ENCODE measurements around the gene CEP128. TPM values are rescaled to one million over a fixed set of nuclear protein-coding genes. Genes with fewer than 3 reads are reported as not detected.

Gene CEP128
- total and polyA plus RNA-seq, 4 donors: 3.2 to 15.7 (median 5.4) TPM

DNA sequence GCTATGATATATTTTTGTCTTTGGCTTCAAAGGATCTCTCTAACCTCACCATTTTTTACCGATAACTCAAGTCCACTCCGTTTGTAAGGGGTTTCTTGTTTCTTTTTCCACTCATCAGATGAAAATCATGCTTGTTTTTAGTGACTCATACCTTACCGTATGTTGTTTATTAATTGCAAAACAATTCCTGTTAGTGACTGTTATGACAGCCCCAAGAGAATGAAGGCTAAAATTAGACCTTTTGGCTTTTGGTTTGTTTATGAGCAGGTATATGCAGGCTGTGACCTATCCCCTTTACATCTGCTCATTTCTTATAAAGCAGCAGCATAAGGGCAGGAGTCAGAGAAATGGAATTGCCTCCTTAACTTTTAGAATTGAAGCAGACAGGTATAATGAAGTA is 319.8 kb downstream of the CEP128 start:
- no peak for DNase-seq (ENCODE audit: low read depth in 4 of 6, low spot score in 6 of 6)
- no peaks in the 10 kb centered on the region for H3K36me3 ChIP-seq (ENCODE audit: control insufficient read depth, insufficient read depth, low read length)
- no peaks in the 10 kb centered on the region for H3K27me3 ChIP-seq (ENCODE audit: control insufficient read depth, insufficient read depth, low read length)
- H3K4me3 ChIP-seq (ENCODE audit: low read depth, low read length): no peak overlapping the region
- WGBS (ENCODE audit: insufficient coverage): no CpG with 5 or more reads among the region's 3 CpGs
- H3K27ac ChIP-seq (ENCODE audit: low read depth, low read length): no peak overlapping the region
- peaks cover 3% of the 10 kb centered on the region for H3K9me3 ChIP-seq (ENCODE audit: control insufficient read depth, insufficient read depth, low read length)
- no peaks in the 10 kb centered on the region for H3K4me1 ChIP-seq (ENCODE audit: control insufficient read depth, insufficient read depth, low read length)

DNA sequence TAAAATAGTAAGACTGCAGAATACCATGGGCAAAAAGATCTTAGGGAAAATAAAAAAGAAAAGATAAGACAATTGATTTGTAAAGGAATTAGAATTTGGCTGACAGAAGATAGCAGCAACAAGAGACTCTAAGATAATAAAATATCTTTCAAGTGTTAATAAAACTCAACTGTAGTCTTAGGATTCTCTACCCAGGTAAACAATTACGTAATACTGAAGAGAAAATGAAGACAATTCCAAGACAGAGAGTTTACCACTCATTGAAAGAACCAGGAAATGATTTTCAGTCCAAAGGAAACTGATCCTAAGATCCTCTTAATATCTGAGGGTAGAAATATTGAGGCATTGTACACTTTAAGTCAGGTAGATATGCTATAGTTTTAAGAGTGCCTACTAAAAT is 321.1 kb downstream of the CEP128 start:
- Histone ChIP-seq H3K9me3 (ENCODE audit: control insufficient read depth, insufficient read depth, low read length) (peaks cover 3% of the 10 kb centered on the region), H3K27me3 (ENCODE audit: control insufficient read depth, insufficient read depth, low read length) (no peaks in the 10 kb centered on the region), H3K4me3 (ENCODE audit: low read depth, low read length) (no peak overlapping the region), H3K27ac (ENCODE audit: low read depth, low read length) (no peak overlapping the region), H3K36me3 (ENCODE audit: control insufficient read depth, insufficient read depth, low read length) (no peaks in the 10 kb centered on the region), H3K4me1 (ENCODE audit: control insufficient read depth, insufficient read depth, low read length) (no peaks in the 10 kb centered on the region)
- DNase-seq (ENCODE audit: low read depth in 4 of 6, low spot score in 6 of 6): no peak
- WGBS (ENCODE audit: insufficient coverage): no CpG with 5 or more reads among the region's 1 CpG

DNA sequence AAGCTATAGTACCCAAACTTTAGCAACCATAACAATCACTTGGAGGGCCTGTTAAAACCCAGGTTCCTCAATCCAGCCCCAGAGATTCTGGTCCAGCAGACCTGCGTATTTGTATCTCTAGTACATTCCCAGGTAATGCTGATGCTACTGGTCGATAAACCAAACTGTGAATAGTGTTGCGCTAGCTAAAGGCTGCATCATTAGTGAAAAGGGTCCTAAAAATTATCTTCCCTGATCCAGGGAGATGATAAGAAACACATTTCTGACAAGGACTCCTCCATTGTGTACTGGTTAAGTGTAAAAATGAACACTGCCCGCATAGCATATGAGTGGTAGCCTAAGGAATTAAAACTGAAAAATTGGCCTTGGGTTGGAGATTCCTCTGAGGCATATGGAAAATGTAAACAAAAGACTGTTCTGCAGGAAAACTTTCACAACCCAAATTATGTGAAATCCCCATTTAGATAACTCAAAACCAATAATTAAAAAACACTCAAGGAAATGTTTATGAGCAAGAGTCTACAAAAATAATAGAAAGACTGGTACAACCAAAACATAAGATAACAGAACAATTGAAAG is 322.7 kb downstream of the CEP128 start:
- Histone ChIP-seq H3K4me1 (ENCODE audit: control insufficient read depth, insufficient read depth, low read length) (no peaks in the 10 kb centered on the region), H3K27me3 (ENCODE audit: control insufficient read depth, insufficient read depth, low read length) (no peaks in the 10 kb centered on the region), H3K36me3 (ENCODE audit: control insufficient read depth, insufficient read depth, low read length) (no peaks in the 10 kb centered on the region), H3K27ac (ENCODE audit: low read depth, low read length) (no peak overlapping the region), H3K9me3 (ENCODE audit: control insufficient read depth, insufficient read depth, low read length) (peaks cover under 1% of the 10 kb centered on the region), H3K4me3 (ENCODE audit: low read depth, low read length) (no peak overlapping the region)
- WGBS (ENCODE audit: insufficient coverage): 93% methylated on average over 2 of the region's 4 CpGs
- DNase-seq (ENCODE audit: low read depth in 4 of 6, low spot score in 6 of 6): no peak

DNA sequence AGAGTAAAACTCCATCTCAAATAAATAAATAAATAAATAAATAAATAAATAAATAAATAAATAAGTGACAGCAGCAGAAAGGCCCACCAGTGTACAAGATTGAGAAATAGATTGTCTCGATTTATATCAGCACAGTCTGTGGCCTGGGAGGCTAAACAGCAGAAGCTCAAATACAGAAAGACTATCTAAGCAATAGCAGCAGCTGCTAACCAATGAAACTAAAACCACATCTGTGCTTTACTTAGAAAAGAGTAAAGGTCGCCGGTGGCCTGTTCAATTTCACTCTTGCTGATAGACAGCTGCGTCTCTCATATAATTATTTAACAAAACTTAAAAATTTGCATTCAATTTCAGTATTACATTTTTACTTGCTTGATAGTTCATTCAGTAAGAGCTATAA is 325.7 kb downstream of the CEP128 start:
- Histone ChIP-seq H3K36me3 (ENCODE audit: control insufficient read depth, insufficient read depth, low read length) (no peaks in the 10 kb centered on the region), H3K4me3 (ENCODE audit: low read depth, low read length) (no peak overlapping the region), H3K27me3 (ENCODE audit: control insufficient read depth, insufficient read depth, low read length) (no peaks in the 10 kb centered on the region), H3K4me1 (ENCODE audit: control insufficient read depth, insufficient read depth, low read length) (no peaks in the 10 kb centered on the region), H3K27ac (ENCODE audit: low read depth, low read length) (no peak overlapping the region), H3K9me3 (ENCODE audit: control insufficient read depth, insufficient read depth, low read length) (no peaks in the 10 kb centered on the region)
- DNase-seq (ENCODE audit: low read depth in 4 of 6, low spot score in 6 of 6): no peak
- 100% methylated on average over 1 of the region's 4 CpGs for WGBS (ENCODE audit: insufficient coverage)

GRCh38 chr14:80609055-80609454 is 332.5 kb downstream of the CEP128 start:
- Histone ChIP-seq H3K4me3 (ENCODE audit: low read depth, low read length) (no peak overlapping the region), H3K27me3 (ENCODE audit: control insufficient read depth, insufficient read depth, low read length) (no peaks in the 10 kb centered on the region), H3K36me3 (ENCODE audit: control insufficient read depth, insufficient read depth, low read length) (no peaks in the 10 kb centered on the region), H3K4me1 (ENCODE audit: control insufficient read depth, insufficient read depth, low read length) (no peaks in the 10 kb centered on the region), H3K27ac (ENCODE audit: low read depth, low read length) (no peak overlapping the region), H3K9me3 (ENCODE audit: control insufficient read depth, insufficient read depth, low read length) (no peaks in the 10 kb centered on the region)
- DNase-seq (ENCODE audit: low read depth in 4 of 6, low spot score in 6 of 6): no peak

DNA sequence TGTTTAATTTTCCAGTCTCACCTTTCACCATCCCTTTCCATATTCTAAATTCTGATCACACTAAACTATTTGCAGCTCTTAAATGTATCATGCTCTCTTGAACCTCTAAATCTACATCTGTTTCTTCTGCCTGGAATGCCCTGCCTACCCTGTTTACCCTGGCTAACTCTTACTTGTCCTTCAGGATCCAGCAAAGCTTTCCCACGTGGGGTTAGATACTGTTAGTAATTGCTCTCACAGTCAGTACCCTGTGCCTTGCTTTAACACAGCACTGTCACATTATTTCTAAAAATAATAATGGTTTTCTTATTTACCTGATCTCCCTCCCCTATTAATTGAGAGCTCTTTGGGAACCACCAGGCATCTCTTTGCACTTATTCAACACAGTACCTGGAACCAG is 333.0 kb downstream of the CEP128 start:
- Histone ChIP-seq H3K4me1 (ENCODE audit: control insufficient read depth, insufficient read depth, low read length) (no peaks in the 10 kb centered on the region), H3K4me3 (ENCODE audit: low read depth, low read length) (no peak overlapping the region), H3K36me3 (ENCODE audit: control insufficient read depth, insufficient read depth, low read length) (no peaks in the 10 kb centered on the region), H3K27ac (ENCODE audit: low read depth, low read length) (no peak overlapping the region), H3K27me3 (ENCODE audit: control insufficient read depth, insufficient read depth, low read length) (no peaks in the 10 kb centered on the region), H3K9me3 (ENCODE audit: control insufficient read depth, insufficient read depth, low read length) (no peaks in the 10 kb centered on the region)
- DNase-seq (ENCODE audit: low read depth in 4 of 6, low spot score in 6 of 6): no peak
- no CpG with 5 or more reads among the region's 1 CpG for WGBS (ENCODE audit: insufficient coverage)

- WGBS (ENCODE audit: insufficient coverage): 75% methylated on average over 4 of the region's 5 CpGs
- Histone ChIP-seq H3K27ac (ENCODE audit: low read depth, low read length) (no peak overlapping the region), H3K36me3 (ENCODE audit: control insufficient read depth, insufficient read depth, low read length) (no peaks in the 10 kb centered on the region)
Observed at GRCh38 chr14:80607430-80608190, 333.9 kb downstream of the CEP128 start.

GRCh38 chr14:80606347-80606772 is 335.2 kb downstream of the CEP128 start:
- DNase-seq (ENCODE audit: low read depth in 4 of 6, low spot score in 6 of 6): no peak
- H3K36me3 ChIP-seq (ENCODE audit: control insufficient read depth, insufficient read depth, low read length): no peaks in the 10 kb centered on the region
- no peaks in the 10 kb centered on the region for H3K4me1 ChIP-seq (ENCODE audit: control insufficient read depth, insufficient read depth, low read length)
- no peak overlapping the region for H3K4me3 ChIP-seq (ENCODE audit: low read depth, low read length)
- no peak overlapping the region for H3K27ac ChIP-seq (ENCODE audit: low read depth, low read length)
- H3K9me3 ChIP-seq (ENCODE audit: control insufficient read depth, insufficient read depth, low read length): no peaks in the 10 kb centered on the region
- H3K27me3 ChIP-seq (ENCODE audit: control insufficient read depth, insufficient read depth, low read length): no peaks in the 10 kb centered on the region

More at GRCh38 chr14:80607430-80608190, 333.9 kb downstream of the CEP128 start:
- Histone ChIP-seq H3K4me3 (ENCODE audit: low read depth, low read length) (no peak overlapping the region), H3K4me1 (ENCODE audit: control insufficient read depth, insufficient read depth, low read length) (no peaks in the 10 kb centered on the region), H3K27me3 (ENCODE audit: control insufficient read depth, insufficient read depth, low read length) (no peaks in the 10 kb centered on the region), H3K9me3 (ENCODE audit: control insufficient read depth, insufficient read depth, low read length) (no peaks in the 10 kb centered on the region)
- no peak for DNase-seq (ENCODE audit: low read depth in 4 of 6, low spot score in 6 of 6)

DNA sequence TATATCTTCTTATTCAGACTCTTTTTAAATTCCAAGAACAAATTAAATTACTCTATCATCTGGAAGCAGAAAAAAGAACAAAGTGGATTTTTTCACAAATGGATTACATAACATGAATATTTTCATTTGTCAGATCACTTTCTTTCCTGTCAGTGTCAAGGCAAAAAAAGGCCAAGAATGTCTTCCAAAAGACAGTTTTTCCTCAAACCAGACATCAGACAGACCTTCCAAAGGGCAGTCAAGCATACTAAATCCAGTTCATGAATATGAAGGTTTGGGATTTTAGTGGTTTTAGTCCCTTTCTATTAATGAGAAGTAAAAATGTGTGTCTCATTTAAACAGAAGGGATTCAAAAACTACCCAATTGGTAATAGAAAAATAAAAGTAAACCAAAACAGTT is 336.0 kb downstream of the CEP128 start:
- H3K4me1 ChIP-seq (ENCODE audit: control insufficient read depth, insufficient read depth, low read length): no peaks in the 10 kb centered on the region
- no peak overlapping the region for H3K4me3 ChIP-seq (ENCODE audit: low read depth, low read length)
- DNase-seq (ENCODE audit: low read depth in 4 of 6, low spot score in 6 of 6): peak in 1 of 6 donors; percentile 9
- no peaks in the 10 kb centered on the region for H3K36me3 ChIP-seq (ENCODE audit: control insufficient read depth, insufficient read depth, low read length)
- no peaks in the 10 kb centered on the region for H3K27me3 ChIP-seq (ENCODE audit: control insufficient read depth, insufficient read depth, low read length)
- H3K9me3 ChIP-seq (ENCODE audit: control insufficient read depth, insufficient read depth, low read length): no peaks in the 10 kb centered on the region
- H3K27ac ChIP-seq (ENCODE audit: low read depth, low read length): no peak overlapping the region

DNA sequence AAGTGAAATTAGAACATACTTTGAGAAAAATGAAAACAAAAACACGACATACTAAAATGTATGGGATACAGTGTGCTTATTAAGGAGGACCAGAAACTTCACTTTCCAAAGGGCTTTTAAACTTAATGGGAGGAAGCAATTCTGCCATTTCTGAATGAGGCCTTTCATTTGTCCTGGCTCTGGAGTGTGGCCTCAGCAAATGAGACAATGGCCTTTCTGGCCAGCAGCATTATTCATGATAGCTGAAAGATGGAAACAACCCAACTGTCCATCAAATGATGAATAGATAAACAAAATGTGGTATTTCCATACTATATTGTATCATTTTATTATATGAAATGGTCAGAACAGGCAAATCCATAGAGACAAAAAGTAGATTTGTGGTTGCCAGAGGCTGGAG is 338.6 kb downstream of the CEP128 start:
- no peak overlapping the region for H3K4me3 ChIP-seq (ENCODE audit: low read depth, low read length)
- WGBS (ENCODE audit: insufficient coverage): no CpG with 5 or more reads among the region's 1 CpG

More for the DNA sequence above, 338.6 kb downstream of the CEP128 start:
- H3K27me3 ChIP-seq (ENCODE audit: control insufficient read depth, insufficient read depth, low read length): no peaks in the 10 kb centered on the region
- no peaks in the 10 kb centered on the region for H3K36me3 ChIP-seq (ENCODE audit: control insufficient read depth, insufficient read depth, low read length)
- peak in 1 of 6 donors; percentile 60 for DNase-seq (ENCODE audit: low read depth in 4 of 6, low spot score in 6 of 6)
- H3K4me1 ChIP-seq (ENCODE audit: control insufficient read depth, insufficient read depth, low read length): no peaks in the 10 kb centered on the region
- peak overlapping the region; percentile 6 for H3K27ac ChIP-seq (ENCODE audit: low read depth, low read length)
- H3K9me3 ChIP-seq (ENCODE audit: control insufficient read depth, insufficient read depth, low read length): no peaks in the 10 kb centered on the region
